Stimulated activated CD4-positive, alpha-beta T cell treated with anti-CD3 and anti-CD28 coated beads, Interleukin-4, amount 100 ng/mL, for 1 hour (primary cell): ENCODE measurements around the gene MZT2B.
"Not testable (repeated sequence)": the region's sequence is repeated elsewhere in the genome, so short reads cannot be mapped to it uniquely, and the experiment has no call there.

ENCODE experiments used
- DNase-seq: peaks from one replicate; pipeline ENCODE4 v3.0.0-alpha.2; 2020

Gene MZT2B

DNA sequence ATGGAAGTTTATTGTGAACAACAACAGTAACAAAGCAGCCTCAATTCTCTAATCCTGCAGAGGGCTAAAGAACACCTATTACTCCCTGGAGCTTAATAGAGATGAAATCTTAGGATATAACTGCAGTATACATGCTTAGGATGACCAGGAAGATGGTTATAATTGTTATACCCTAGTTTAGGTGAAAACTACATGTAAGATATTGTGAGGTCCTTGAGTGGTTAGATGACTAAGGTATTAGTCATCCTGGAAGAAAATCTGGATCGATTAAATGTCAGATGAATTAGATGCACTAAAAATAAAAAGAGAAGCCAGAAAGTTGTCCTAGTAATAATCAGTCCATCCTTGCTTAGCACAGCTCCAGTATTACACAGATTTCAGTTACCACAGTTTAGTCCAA is 38.4 kb downstream of the MZT2B start:
- DNase-seq, result not testable (repeated sequence)

GRCh38 chr2:130222523-130222922 is 40.5 kb downstream of the MZT2B start:
- not testable (repeated sequence) for DNase-seq

- DNase-seq, result not testable (repeated sequence)
These were observed 45.9 kb downstream of the MZT2B start for GRCh38 chr2:130228005-130228404.

DNA sequence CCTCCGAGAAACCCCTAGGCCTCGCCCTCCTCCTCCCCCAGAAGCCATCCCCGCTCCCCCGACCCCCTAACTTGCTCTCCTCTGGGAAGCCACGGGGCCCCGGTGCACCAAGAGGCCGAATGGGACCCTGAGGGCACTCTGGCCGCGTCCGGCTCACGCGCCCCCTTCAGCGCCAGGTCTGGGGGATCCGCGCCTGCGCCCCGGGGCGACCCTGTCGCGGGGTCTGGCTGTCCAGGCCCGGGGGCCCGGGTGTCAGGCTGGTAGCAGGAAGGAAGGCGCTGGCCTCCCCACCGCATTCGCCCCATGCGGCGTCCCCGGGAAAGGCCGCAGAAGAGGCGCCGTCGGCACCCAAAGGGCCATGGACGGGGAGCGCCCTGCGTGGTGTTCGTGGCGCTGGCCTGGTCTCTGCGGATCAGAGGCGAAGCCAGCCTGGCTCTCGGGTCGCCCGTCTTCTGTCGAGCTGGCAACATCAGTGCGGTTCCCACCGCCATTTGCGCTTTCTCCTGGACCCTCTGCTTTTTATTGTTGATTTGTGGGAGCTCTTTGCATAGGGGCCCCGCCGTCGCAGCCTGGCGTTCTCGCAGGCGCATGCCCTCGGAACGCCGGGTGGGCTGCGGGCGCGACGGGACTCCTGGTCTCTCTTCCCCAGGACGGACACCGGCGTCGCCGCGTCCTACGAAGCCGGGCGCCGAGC is 46.6 kb downstream of the MZT2B start:
- DNase-seq, result not testable (repeated sequence)

GRCh38 chr2:130229161-130229510 is 47.1 kb downstream of the MZT2B start:
- DNase-seq, result peak; percentile 26

DNA sequence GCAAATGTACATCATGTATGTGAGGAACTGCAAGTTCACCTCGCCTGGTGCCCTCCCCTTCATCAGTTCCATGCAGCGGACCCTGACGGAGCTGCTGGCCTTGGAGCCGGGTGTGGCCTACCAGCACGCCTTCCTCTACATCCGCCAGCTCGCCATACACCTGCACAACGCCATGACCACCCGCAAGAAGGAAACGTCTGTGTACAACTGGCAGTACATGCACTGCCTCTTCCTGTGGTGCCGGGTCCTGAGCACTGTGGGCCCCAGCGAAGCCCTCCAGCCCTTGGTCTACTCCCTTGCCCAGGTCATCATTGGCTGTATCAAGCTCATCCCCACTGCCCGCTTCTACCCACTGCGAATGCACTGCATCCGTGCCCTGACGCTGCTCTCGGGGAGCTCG is 48.3 kb downstream of the MZT2B start:
- not testable (repeated sequence) for DNase-seq

GRCh38 chr2:130230907-130231306 is 48.8 kb downstream of the MZT2B start:
- not testable (repeated sequence) for DNase-seq

- DNase-seq, result no peak
These were observed 49.6 kb downstream of the MZT2B start for GRCh38 chr2:130231656-130232055.

DNA sequence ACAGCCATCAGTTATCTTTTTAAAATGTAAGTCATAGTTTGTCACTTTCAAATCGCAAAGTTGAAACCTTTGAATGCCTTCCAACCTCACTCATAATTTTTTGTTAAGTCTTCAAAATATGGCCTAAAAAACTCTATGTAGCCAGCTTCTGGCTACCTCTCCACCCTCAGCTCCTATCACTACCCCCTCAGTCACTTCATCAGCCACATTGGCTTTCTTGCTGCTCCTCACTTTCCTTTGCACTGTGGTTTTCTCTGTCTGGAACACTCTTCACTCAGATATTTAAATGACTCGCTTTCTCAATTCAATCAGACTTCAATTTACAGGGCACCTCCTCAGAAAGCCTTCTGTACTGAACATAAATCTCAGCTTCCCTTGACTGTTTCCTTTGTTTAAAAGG is 51.0 kb downstream of the MZT2B start:
- DNase-seq, result not testable (repeated sequence)

GRCh38 chr2:130239581-130239980 is 57.5 kb downstream of the MZT2B start:
- not testable (repeated sequence) for DNase-seq
